Mesendoderm (in vitro differentiated cells): ENCODE measurements around the gene DLX2.
"Not testable (repeated sequence)": the region's sequence is repeated elsewhere in the genome, so short reads cannot be mapped to it uniquely, and the experiment has no call there.

ENCODE experiments used
- DNase-seq: peaks from one replicate; pipeline ENCODE4 v3.0.0; 2013
- H2AK5ac ChIP-seq: 2 replicates; pipeline ENCODE4 v1.6.1; 2013; ENCODE audit warnings: low read length, inconsistent platforms
- H2BK120ac ChIP-seq: 2 replicates; pipeline ENCODE4 v1.6.1; 2013; ENCODE audit warnings: low read depth, mild to moderate bottlenecking, low read length, moderate library complexity, mixed read lengths
- H2BK15ac ChIP-seq: replicated peaks from 2 replicates; pipeline ENCODE4 v1.6.1; 2013; ENCODE audit warnings: low read depth, mild to moderate bottlenecking, moderate library complexity
- H2BK5ac ChIP-seq: 2 replicates; pipeline ENCODE4 v1.6.1; 2013; ENCODE audit warnings: low read length, inconsistent platforms
- H3K18ac ChIP-seq: 2 replicates; pipeline ENCODE4 v1.6.1; 2013; ENCODE audit warnings: mild to moderate bottlenecking, low read length, mixed read lengths
- H3K23ac ChIP-seq: one replicate; pipeline ENCODE4 v1.6.1; 2013; ENCODE audit warnings: low read length
- H3K27ac ChIP-seq: 2 replicates; pipeline ENCODE4 v1.5.1; 2013; ENCODE audit warnings: low read depth, mild to moderate bottlenecking, inconsistent platforms, low read length, moderate library complexity
- H3K27me3 ChIP-seq: 2 replicates; pipeline ENCODE4 v1.6.1; 2013; ENCODE audit warnings: low read length, control low read depth, mild to moderate bottlenecking, inconsistent platforms; ENCODE audit not compliant: insufficient read depth, poor library complexity
- H3K36me3 ChIP-seq: 2 replicates; pipeline ENCODE4 v1.6.1; 2013; ENCODE audit warnings: low read length, inconsistent platforms; ENCODE audit not compliant: control insufficient read depth, insufficient read depth
- H3K4ac ChIP-seq: one replicate; pipeline ENCODE4 v1.6.1; 2013; ENCODE audit warnings: low read depth, mild to moderate bottlenecking, low read length, moderate library complexity
- H3K4me1 ChIP-seq: 2 replicates; pipeline ENCODE4 v1.6.1; 2013; ENCODE audit warnings: low read depth, low read length, inconsistent platforms; ENCODE audit not compliant: control insufficient read depth
- H3K4me2 ChIP-seq: 2 replicates; pipeline ENCODE4 v1.6.1; 2013; ENCODE audit warnings: low read length
- H3K4me3 ChIP-seq: 2 replicates; pipeline ENCODE4 v1.5.1; 2013; ENCODE audit warnings: mild to moderate bottlenecking, low read length
- H3K56ac ChIP-seq: one replicate; pipeline ENCODE4 v1.6.1; 2013; ENCODE audit warnings: low read length
- H3K79me1 ChIP-seq: 2 replicates; pipeline ENCODE4 v1.6.1; 2013; ENCODE audit warnings: low read length, inconsistent platforms
- H3K79me2 ChIP-seq: 2 replicates; pipeline ENCODE4 v1.6.1; 2013; ENCODE audit warnings: mild to moderate bottlenecking, low read length; ENCODE audit not compliant: control insufficient read depth, insufficient read depth
- H3K9ac ChIP-seq: 2 replicates; pipeline ENCODE4 v1.6.1; 2013; ENCODE audit warnings: low read length, inconsistent platforms
- H4K5ac ChIP-seq: one replicate; pipeline ENCODE4 v1.6.1; 2013; ENCODE audit warnings: low read length
- H4K8ac ChIP-seq: one replicate; pipeline ENCODE4 v1.6.1; 2013; ENCODE audit warnings: low read depth, mild to moderate bottlenecking, control low read depth, low read length, moderate library complexity
- WGBS: extraction: QIAGEN DNeasy Blood & Tissue Kit; methylation state at CpG from one replicate; pipeline ENCODE4 v1.1.7; 2013; ENCODE audit warnings: low lambda C conversion rate, missing lambda C conversion rate; ENCODE audit not compliant: insufficient coverage; ENCODE audit errors: extremely low coverage; 5-methylcytosine and 5-hydroxymethylcytosine counted together

The DLX2 gene

GRCh38 chr2:172120118-172120517 lies 17.4 kb upstream of the DLX2 start:
- no CpG with 5 or more reads among the region's 2 CpGs for WGBS

GRCh38 chr2:172119089-172119488 lies 16.4 kb upstream of the DLX2 start:
- no peak overlapping the region for H3K4me2 ChIP-seq
- H3K9ac ChIP-seq, result no peak overlapping the region
- H3K27ac ChIP-seq, result no peak overlapping the region
- no peak overlapping the region for H3K23ac ChIP-seq
- H3K18ac ChIP-seq, result no peak overlapping the region
- H3K56ac ChIP-seq, result no peak overlapping the region
- no peak overlapping the region for H4K8ac ChIP-seq
- H2BK120ac ChIP-seq, result no peak overlapping the region
- H3K79me1 ChIP-seq, result no peaks in the 10 kb centered on the region
- no peak overlapping the region for H4K5ac ChIP-seq
- H3K36me3 ChIP-seq, result no peaks in the 10 kb centered on the region
- H3K27me3 ChIP-seq, result no peaks in the 10 kb centered on the region
- H2BK15ac ChIP-seq, result no peak overlapping the region
- no peaks in the 10 kb centered on the region for H3K79me2 ChIP-seq
- H2AK5ac ChIP-seq, result no peak overlapping the region
- peak; percentile 16 for DNase-seq
- H2BK5ac ChIP-seq, result no peak overlapping the region
- no peaks in the 10 kb centered on the region for H3K4me1 ChIP-seq
- H3K4me3 ChIP-seq, result no peak overlapping the region
- H3K4ac ChIP-seq, result no peak overlapping the region

More at GRCh38 chr2:172120118-172120517, 17.4 kb upstream of the DLX2 start:
- H2BK5ac ChIP-seq, result no peak overlapping the region
- DNase-seq, result no peak
- H2AK5ac ChIP-seq, result no peak overlapping the region
- H3K9ac ChIP-seq, result no peak overlapping the region
- no peak overlapping the region for H3K27ac ChIP-seq
- H3K4ac ChIP-seq, result no peak overlapping the region
- no peak overlapping the region for H3K23ac ChIP-seq
- H3K27me3 ChIP-seq, result no peaks in the 10 kb centered on the region
- H3K79me1 ChIP-seq, result no peaks in the 10 kb centered on the region
- H3K36me3 ChIP-seq, result no peaks in the 10 kb centered on the region
- no peak overlapping the region for H3K4me2 ChIP-seq
- H2BK120ac ChIP-seq, result no peak overlapping the region
- no peaks in the 10 kb centered on the region for H3K79me2 ChIP-seq
- no peak overlapping the region for H2BK15ac ChIP-seq
- H3K4me3 ChIP-seq, result no peak overlapping the region
- H3K18ac ChIP-seq, result no peak overlapping the region
- H4K5ac ChIP-seq, result no peak overlapping the region
- no peak overlapping the region for H3K56ac ChIP-seq
- H4K8ac ChIP-seq, result no peak overlapping the region
- no peaks in the 10 kb centered on the region for H3K4me1 ChIP-seq

GRCh38 chr2:172116107-172116506 lies 13.4 kb upstream of the DLX2 start:
- Histone ChIP-seq H2AK5ac (no peak overlapping the region), H3K79me2 (no peaks in the 10 kb centered on the region), H3K4me1 (no peaks in the 10 kb centered on the region), H2BK120ac (no peak overlapping the region), H3K79me1 (no peaks in the 10 kb centered on the region), H3K4me3 (no peak overlapping the region), H4K5ac (no peak overlapping the region), H3K27ac (no peak overlapping the region), H3K23ac (no peak overlapping the region), H4K8ac (no peak overlapping the region), H3K9ac (no peak overlapping the region), H2BK5ac (no peak overlapping the region), H3K4ac (no peak overlapping the region), H3K36me3 (no peaks in the 10 kb centered on the region), H3K4me2 (no peak overlapping the region), H3K18ac (no peak overlapping the region), H2BK15ac (no peak overlapping the region), H3K27me3 (no peaks in the 10 kb centered on the region), H3K56ac (no peak overlapping the region)
- DNase-seq, result no peak
- WGBS, result no CpG with 5 or more reads among the region's 5 CpGs

GRCh38 chr2:172114579-172114978 lies 11.9 kb upstream of the DLX2 start:
- Histone ChIP-seq H2BK120ac (no peak overlapping the region), H3K9ac (no peak overlapping the region), H3K18ac (no peak overlapping the region), H3K36me3 (no peaks in the 10 kb centered on the region), H3K56ac (no peak overlapping the region), H3K4me2 (no peak overlapping the region), H4K5ac (no peak overlapping the region), H3K27me3 (peaks cover 4% of the 10 kb centered on the region), H3K79me1 (no peaks in the 10 kb centered on the region), H2BK15ac (no peak overlapping the region), H3K4me3 (no peak overlapping the region), H2BK5ac (no peak overlapping the region), H2AK5ac (no peak overlapping the region), H3K4ac (no peak overlapping the region), H3K23ac (no peak overlapping the region), H3K4me1 (peaks cover 2% of the 10 kb centered on the region), H4K8ac (no peak overlapping the region), H3K79me2 (no peaks in the 10 kb centered on the region), H3K27ac (no peak overlapping the region)
- WGBS, result no CpG with 5 or more reads among the region's 3 CpGs
- no peak for DNase-seq

GRCh38 chr2:172114176-172114575 lies 11.5 kb upstream of the DLX2 start:
- not testable (repeated sequence) for H3K4me3 ChIP-seq, H2BK120ac ChIP-seq, H3K27me3 ChIP-seq, H3K79me2 ChIP-seq, H3K27ac ChIP-seq, H2BK15ac ChIP-seq, H3K9ac ChIP-seq, H2AK5ac ChIP-seq, H3K18ac ChIP-seq, H3K36me3 ChIP-seq, H3K23ac ChIP-seq, H3K4me2 ChIP-seq, H2BK5ac ChIP-seq, H4K8ac ChIP-seq, DNase-seq, H3K4me1 ChIP-seq, H3K4ac ChIP-seq, H4K5ac ChIP-seq, H3K56ac ChIP-seq, H3K79me1 ChIP-seq
- no CpG with 5 or more reads among the region's 6 CpGs for WGBS

GRCh38 chr2:172113617-172114016 lies 10.9 kb upstream of the DLX2 start:
- no peak overlapping the region for H3K4me3 ChIP-seq
- H3K27ac ChIP-seq, result no peak overlapping the region
- no peak overlapping the region for H2AK5ac ChIP-seq
- H2BK5ac ChIP-seq, result no peak overlapping the region
- H3K79me1 ChIP-seq, result no peaks in the 10 kb centered on the region
- whole genome bisulfite sequencing, result no CpG with 5 or more reads among the region's 2 CpGs
- no peak overlapping the region for H3K4ac ChIP-seq
- no peaks in the 10 kb centered on the region for H3K36me3 ChIP-seq
- no peak overlapping the region for H2BK15ac ChIP-seq
- DNase-seq, result peak; percentile 40
- H4K8ac ChIP-seq, result no peak overlapping the region
- no peak overlapping the region for H3K23ac ChIP-seq
- peaks cover 6% of the 10 kb centered on the region for H3K27me3 ChIP-seq
- H3K56ac ChIP-seq, result no peak overlapping the region
- H2BK120ac ChIP-seq, result no peak overlapping the region
- no peak overlapping the region for H3K9ac ChIP-seq
- no peaks in the 10 kb centered on the region for H3K79me2 ChIP-seq
- peaks cover 2% of the 10 kb centered on the region for H3K4me1 ChIP-seq
- H3K4me2 ChIP-seq, result no peak overlapping the region
- H3K18ac ChIP-seq, result no peak overlapping the region
- H4K5ac ChIP-seq, result no peak overlapping the region
